GM23248 (cell line): ENCODE data around the gene HOXA5. TPM values are rescaled to one million over a fixed set of nuclear protein-coding genes. Genes with fewer than 3 reads are reported as not detected.

Source experiments
- DNase-seq: peaks from one replicate; pipeline ENCODE4 v3.0.0-alpha.2; 2015
- H2AFZ ChIP-seq: fragments of 200-600 bp; sonication (generic); 2 replicates; pipeline ENCODE4 v1.6.1; 2016; ENCODE audit warnings: antibody characterized with exemption
- H3F3A ChIP-seq: fragments of 200-600 bp; sonication (generic); 2 replicates; pipeline ENCODE4 v1.6.1; 2016; ENCODE audit warnings: mild to moderate bottlenecking, antibody characterized with exemption, mixed run types; ENCODE audit not compliant: insufficient read depth
- H3K27ac ChIP-seq: fragments of 200-600 bp; sonication (generic); 2 replicates; pipeline ENCODE4 v1.5.1; 2016; ENCODE audit warnings: mild to moderate bottlenecking
- H3K27me3 ChIP-seq: fragments of 200-600 bp; sonication (generic); replicated peaks from 2 replicates; pipeline ENCODE4 v1.6.1; 2016; ENCODE audit warnings: mild to moderate bottlenecking; ENCODE audit not compliant: insufficient read depth
- H3K36me3 ChIP-seq: fragments of 200-600 bp; sonication (generic); 2 replicates; pipeline ENCODE4 v1.6.1; 2016; ENCODE audit warnings: low read depth, mild to moderate bottlenecking
- H3K4me1 ChIP-seq: fragments of 200-600 bp; sonication (generic); 2 replicates; pipeline ENCODE4 v1.6.1; 2016; ENCODE audit warnings: mild to moderate bottlenecking; ENCODE audit not compliant: insufficient read depth
- H3K4me2 ChIP-seq: fragments of 200-600 bp; sonication (generic); one replicate; pipeline ENCODE4 v1.6.1; 2016; ENCODE audit warnings: mild to moderate bottlenecking; ENCODE audit not compliant: unreplicated experiment
- H3K4me3 ChIP-seq: fragments of 200-600 bp; sonication (generic); 2 replicates; pipeline ENCODE4 v1.5.1; 2016; ENCODE audit warnings: mild to moderate bottlenecking
- H3K79me2 ChIP-seq: fragments of 200-600 bp; sonication (generic); 2 replicates; pipeline ENCODE4 v1.6.1; 2016; ENCODE audit warnings: mild to moderate bottlenecking; ENCODE audit not compliant: insufficient read depth
- H3K9ac ChIP-seq: fragments of 200-600 bp; sonication (generic); 2 replicates; pipeline ENCODE4 v1.6.1; 2016; ENCODE audit warnings: mild to moderate bottlenecking
- H3K9me2 ChIP-seq: fragments of 200-600 bp; sonication (generic); 2 replicates; pipeline ENCODE4 v1.6.1; 2016; ENCODE audit warnings: mixed run types, mild to moderate bottlenecking, moderate library complexity; ENCODE audit not compliant: insufficient read depth
- H3K9me3 ChIP-seq: fragments of 200-600 bp; sonication (generic); one replicate; pipeline ENCODE4 v1.6.1; 2017; ENCODE audit warnings: low read depth
- H4K20me1 ChIP-seq: fragments of 200-600 bp; sonication (generic); 2 replicates; pipeline ENCODE4 v1.6.0; 2016; ENCODE audit not compliant: insufficient read depth
- EZH2 ChIP-seq: fragments of 200-600 bp; sonication (generic); IDR thresholded peaks from 2 replicates; pipeline ENCODE4 v1.6.1; 2018; ENCODE audit warnings: antibody characterized with exemption, mild to moderate bottlenecking; ENCODE audit not compliant: insufficient read depth, poor library complexity, severe bottlenecking
- EZH2phosphoT487 ChIP-seq: fragments of 200-600 bp; sonication (generic); IDR thresholded peaks from 2 replicates; pipeline ENCODE4 v1.6.1; 2018; ENCODE audit warnings: antibody characterized with exemption, moderate library complexity, mild to moderate bottlenecking, low read depth; ENCODE audit not compliant: insufficient read depth
- WGBS, 2 experiments: methylation state at CpG; one replicate each; pipeline ENCODE4 v1.1.6; 2015 to 2017; ENCODE audit warnings: low lambda C conversion rate in 2 of 2, low coverage in 1 of 2; ENCODE audit errors: missing lambda C conversion rate in 2 of 2; 5-methylcytosine and 5-hydroxymethylcytosine counted together
- in situ Hi-C: fragments of 300-500 bp; cut with MboI; formaldehyde crosslinking; loops from 2 replicates; pipeline ENCODE4 v1.15.0; 2020
- polyA plus RNA-seq: library from polyadenylated mRNA; unstranded; fragments of >200 nt; fragmentation: Nextera tagmentation; extraction: Ambion mirVana; gene quantifications from 2 replicates; pipeline ENCODE4 v1.2.1, GENCODE V29; 2016
- total RNA-seq: library from RNA; depleted of rRNA; stranded (reverse); fragments of >200 nt; shearing (Covaris generic); gene quantifications from 2 replicates; pipeline ENCODE4 v1.2.3, GENCODE V29; 2014

Gene HOXA5
- total and polyA plus RNA-seq, 2 experiments from 2014 or later, result 1.9 to 4.0 TPM

GRCh38 chr7:27095897-27096767 lies 47.3 kb downstream of the HOXA5 start, which contains the start of gene HOXA1:
HOXA1 (minus strand) TSS chr7:27096000; CDS start chr7:27095912, 88 bp downstream.
- Histone ChIP-seq H4K20me1 (no peaks in the 10 kb centered on the region), H2AFZ (peak within 1 kb of the TSS; percentile 73), H3K9me3 (no peaks in the 10 kb centered on the region), H3K9ac (peak within 1 kb of the TSS; percentile 91), H3K4me2 (peak within 1 kb of the TSS; percentile 99), H3K36me3 (peaks cover 18% of the 10 kb centered on the region), H3K9me2 (no peaks in the 10 kb centered on the region), H3K79me2 (peaks cover 54% of the 10 kb centered on the region), H3F3A (peaks cover 15% of the 10 kb centered on the region), H3K4me3 (peak within 1 kb of the TSS; percentile 80), H3K4me1 (peaks cover 13% of the 10 kb centered on the region), H3K27me3 (no peaks in the 10 kb centered on the region), H3K27ac (peak within 1 kb of the TSS; percentile 90)
- 1 to 2% methylated on average over 54 to 68 of the region's 68 CpGs for WGBS, 2 experiments
- peak; percentile 98 for DNase-seq
- in situ Hi-C loops, result no loop called here
- TF ChIP-seq EZH2, result no peak
- TF ChIP-seq EZH2phosphoT487, result no peak

DNA sequence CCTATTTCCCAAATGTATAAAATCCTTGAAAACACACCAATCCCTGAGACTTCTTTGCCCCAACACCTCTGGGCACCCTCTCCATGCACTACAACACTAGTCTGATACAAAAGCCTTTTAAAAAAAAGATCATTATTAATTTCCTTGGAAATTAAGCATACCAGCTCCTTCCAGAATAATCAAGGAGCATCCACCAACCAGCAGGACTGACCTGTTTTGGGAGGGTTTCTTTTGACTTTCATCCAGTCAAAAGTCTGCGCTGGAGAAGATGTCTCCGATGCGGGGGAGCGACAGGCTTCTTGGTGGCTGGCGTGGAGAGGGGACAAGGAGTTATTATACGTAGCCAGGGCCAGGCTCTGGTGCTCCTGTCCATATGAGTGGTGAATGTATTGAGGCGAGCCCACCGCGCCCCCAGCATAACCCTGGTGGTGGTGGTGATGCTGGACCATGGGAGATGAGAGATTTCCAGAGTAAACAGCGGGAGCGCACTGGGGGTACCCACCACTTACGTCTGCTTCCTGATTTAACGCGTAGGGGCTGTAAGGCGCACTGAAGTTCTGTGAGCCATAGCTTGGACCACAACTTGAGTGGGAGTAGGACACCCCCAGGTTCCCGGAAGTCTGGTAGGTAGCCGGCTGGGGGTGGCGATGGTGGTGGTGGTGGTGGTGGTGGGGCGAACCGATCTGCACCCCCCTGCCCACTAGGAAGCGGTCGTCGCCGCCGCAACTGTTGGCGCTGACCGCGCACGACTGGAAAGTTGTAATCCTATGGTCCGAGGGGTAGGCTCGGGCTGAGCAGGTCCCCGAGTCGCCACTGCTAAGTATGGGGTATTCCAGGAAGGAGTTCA lies 48.2 kb downstream of the HOXA5 start:
- Histone ChIP-seq H3K9me2 (no peaks in the 10 kb centered on the region), H3K9me3 (no peaks in the 10 kb centered on the region), H2AFZ (peak overlapping the region; percentile 73), H3K4me1 (peaks cover 13% of the 10 kb centered on the region), H3K4me2 (peak overlapping the region; percentile 83), H3K79me2 (peaks cover 47% of the 10 kb centered on the region), H3K4me3 (peak overlapping the region; percentile 80), H3K27me3 (no peaks in the 10 kb centered on the region), H3K36me3 (peaks cover 13% of the 10 kb centered on the region), H3F3A (peaks cover 12% of the 10 kb centered on the region), H4K20me1 (no peaks in the 10 kb centered on the region), H3K27ac (no peak overlapping the region), H3K9ac (peak overlapping the region; percentile 54)
- DNase-seq, result no peak
- TF ChIP-seq EZH2, result no peak
- TF ChIP-seq EZH2phosphoT487, result no peak
- in situ Hi-C loops, result no loop called here
- 25 to 27% methylated on average over 29 to 30 of the region's 33 CpGs for WGBS, 2 experiments

- Histone ChIP-seq H3K9me2 (no peaks in the 10 kb centered on the region), H3K36me3 (peaks cover 5% of the 10 kb centered on the region; the same call in 1 of the 2 replicates), H3F3A (peaks cover 6% of the 10 kb centered on the region; the same call in 1 of the 2 replicates), H3K79me2 (peaks cover 39% of the 10 kb centered on the region), H3K4me3 (peak overlapping the region; percentile 80), H3K27me3 (no peaks in the 10 kb centered on the region), H3K4me1 (peaks cover 11% of the 10 kb centered on the region), H3K9me3 (no peaks in the 10 kb centered on the region), H3K27ac (no peak overlapping the region), H3K9ac (no peak overlapping the region), H2AFZ (no peak overlapping the region), H3K4me2 (peak overlapping the region; percentile 83), H4K20me1 (no peaks in the 10 kb centered on the region)
- in situ Hi-C loops, result no loop called here
- WGBS, 2 experiments, result 92% methylated on average over 29 of the region's 29 CpGs
- TF ChIP-seq EZH2 (no peak), EZH2phosphoT487 (no peak)
- no peak for DNase-seq
Observed at GRCh38 chr7:27094304-27095049, 49.0 kb downstream of the HOXA5 start.
